HT-29 (cell line): Measurements from ENCODE around the gene BTBD2. TPM values are rescaled to one million over a fixed set of nuclear protein-coding genes. Genes with fewer than 3 reads are reported as not detected.

ENCODE experiments used
- DNase-seq: peaks from one replicate; pipeline ENCODE4 v3.0.0-alpha.2; 2015; ENCODE audit warnings: low spot score
- total RNA-seq: library from RNA; depleted of rRNA; stranded (reverse); fragments of >200 nt; shearing (Covaris generic); gene quantifications from 2 replicates; pipeline ENCODE4 v1.2.3, GENCODE V29; 2014

The BTBD2 gene
- total RNA-seq, 1 experiment from 2014 or later: 56.4 TPM

DNA sequence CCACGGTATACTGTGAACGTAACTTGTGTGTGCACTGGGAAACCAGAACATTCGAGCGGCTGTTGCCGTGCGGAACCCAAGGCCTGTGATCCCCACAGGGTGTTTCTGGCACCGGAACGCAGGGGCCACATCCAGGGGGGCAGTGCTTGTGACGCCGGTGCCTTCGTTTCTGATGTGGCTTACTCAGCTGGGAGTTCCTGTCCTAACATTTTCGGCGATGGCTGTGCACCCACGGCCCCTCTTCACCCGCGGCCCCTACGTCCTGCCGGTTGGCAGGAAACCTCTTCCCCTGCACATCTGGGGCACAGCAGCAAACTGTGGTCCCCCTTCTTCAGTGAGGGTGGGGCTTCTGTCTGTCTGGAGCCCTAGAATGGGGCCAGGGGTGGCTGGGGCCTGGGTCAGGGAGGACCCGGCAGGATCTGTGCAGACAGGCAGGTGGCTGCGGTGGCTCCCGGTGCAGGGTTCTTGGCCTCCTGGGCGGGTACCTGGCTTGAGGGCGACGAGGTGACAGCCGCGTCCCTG is 48.4 kb downstream of the BTBD2 start:
- no peak for DNase-seq

DNA sequence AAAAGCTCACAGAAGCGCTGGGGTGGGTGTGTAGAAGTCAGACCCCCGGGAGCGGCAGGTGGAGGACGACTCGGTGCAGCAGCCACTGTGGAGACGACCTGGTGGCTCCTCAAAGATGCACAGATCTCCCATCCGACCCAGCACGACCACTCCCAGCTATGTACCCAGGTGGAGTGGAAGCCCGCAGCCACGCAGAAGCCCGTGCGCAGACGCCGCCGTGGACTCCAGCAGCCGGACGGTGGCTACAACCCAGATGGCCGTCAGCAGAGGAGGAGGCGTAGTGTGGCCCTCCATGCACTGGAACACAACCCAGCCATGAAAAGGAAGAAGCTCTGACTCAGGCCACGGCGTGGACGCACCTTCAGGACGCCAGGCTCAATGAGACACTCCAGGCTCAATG is 52.8 kb downstream of the BTBD2 start:
- no peak for DNase-seq

DNA sequence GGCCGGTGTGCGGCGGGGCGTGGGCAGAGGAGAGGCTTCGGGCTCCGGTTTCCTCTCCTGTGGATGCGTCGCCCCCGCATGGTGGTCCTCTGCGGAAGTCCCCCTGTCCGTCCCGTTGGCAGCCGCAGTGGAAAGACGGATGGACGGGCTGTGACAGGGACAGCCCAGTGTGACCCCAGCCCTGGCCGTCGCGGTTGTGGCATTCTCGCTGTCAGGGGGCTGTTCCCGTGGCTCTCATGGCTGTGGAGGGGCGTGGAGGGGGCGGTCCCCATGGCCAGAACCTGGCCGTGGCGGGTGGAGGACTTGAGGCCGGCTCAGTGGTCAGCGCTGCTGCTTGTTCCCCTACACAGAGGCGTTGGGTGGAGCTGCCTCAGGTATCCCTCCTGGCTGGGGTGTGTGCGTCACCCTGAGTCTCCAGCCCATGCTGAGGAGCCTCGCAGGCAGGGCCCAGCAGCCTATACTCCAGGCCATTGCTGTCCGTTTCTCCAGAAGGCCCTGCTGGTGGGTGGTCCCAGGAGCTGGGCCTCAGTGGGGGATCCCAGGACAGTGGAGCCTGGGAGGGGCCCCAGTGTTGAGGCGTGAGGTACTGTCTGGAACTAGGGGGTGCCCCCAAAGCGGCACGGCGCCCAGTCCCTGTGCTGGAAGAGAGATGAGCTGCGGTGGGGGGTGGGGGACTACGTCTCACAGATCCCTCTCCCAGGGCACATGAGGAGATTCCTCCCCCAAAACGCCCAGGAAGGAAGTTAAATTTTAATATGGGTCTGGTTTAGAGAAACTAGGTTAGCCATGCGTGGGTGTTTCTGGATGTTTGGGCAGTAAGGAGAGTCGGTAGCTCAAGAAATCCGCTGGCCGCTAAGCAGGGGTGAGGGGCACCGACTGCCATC is 54.3 kb downstream of the BTBD2 start:
- no peak for DNase-seq

DNA sequence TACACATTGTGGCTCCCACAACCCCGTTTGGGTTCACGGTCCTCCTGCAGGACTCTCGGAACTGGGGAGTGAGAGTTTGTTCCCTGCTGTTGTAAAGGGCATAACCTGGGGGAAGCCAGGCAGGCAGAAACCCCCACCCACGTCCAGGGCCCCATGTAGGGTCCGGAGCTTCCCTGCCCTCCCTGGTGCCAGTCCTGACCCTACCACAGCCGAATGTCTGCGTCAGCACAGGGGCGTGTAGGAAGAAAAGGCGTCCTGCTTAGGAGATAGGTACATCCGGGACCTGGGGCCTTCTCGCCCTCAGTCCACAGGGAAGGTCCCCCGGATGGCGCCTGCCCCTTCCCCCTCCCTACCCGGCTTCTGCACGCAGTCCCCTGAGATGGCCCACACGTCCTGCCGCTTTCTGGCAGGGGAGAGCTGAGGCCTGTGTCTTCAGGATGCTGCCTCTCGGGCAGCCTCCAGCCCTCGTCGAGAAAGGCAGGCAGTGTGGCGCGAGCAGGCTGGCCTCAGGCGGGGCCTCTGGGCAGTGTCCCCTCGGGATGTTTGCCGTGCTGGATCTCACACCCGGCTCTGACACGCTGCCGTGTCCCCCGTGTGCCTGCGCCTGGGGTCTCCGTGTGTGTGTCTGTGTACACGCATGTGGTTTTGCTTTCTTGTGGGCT is 55.5 kb downstream of the BTBD2 start:
- DNase-seq: no peak

DNA sequence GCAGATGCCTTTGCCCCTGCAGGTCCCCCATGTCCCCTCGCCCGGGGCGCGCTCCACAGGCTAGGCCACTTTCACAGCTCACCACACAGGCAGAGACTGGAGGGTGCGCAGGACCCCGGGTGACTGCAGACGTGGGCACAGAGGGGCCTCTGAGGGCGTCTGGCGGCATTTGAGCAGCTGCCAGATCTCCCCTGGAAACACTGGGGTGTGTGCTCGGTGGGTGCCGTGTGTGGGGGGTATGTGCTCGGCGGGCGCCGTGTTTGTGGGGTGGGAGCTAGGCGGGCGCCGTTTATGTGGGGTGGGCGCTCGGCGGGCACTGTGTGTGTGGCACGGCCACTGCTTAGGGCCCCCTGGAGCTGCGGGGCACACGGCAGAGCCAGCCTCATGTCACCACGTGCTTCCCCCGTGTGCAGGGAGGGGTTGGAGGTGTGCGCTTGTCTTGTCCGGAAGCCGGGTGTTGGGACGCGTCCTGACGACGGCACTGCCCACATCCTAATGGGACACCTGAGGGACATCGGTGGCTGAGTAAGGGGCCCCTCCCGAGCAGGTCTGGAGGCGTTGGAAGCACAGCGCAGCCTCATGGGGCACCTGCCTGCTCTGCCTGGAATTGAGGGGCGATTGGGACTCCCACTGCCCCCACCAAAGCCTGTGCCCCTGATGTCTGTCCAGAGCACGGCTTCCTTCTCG is 57.8 kb downstream of the BTBD2 start:
- no peak for DNase-seq

DNA sequence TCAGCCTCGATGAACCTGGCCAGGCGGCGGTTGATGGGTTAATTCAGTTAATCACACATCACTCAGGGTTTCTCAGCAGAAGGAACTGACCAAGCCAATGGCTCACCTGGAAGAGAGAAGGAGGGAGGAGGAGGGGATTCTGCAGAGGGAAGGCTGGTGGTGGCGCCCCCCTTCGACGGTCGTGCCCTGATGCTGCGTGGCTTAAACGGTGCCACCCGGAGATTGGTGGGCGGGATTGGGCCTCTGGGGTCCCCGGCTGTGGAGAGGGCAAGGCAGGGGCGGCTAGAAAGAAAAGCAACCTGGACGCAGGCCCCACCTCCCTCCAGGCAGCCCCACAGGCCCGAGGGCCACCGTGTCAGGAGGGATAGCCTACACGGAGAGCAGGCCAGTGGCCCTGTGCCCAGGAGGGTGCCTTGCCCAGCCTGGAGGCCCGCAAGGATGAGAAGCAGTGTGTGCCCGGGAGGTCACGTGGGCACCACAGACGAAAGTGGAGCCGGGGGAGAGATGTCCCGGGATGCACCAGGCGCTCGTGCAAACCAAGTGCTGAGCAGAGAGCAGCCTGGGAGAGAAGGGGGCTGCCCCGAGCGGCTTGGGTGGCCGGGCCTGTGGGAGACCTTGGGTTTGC is 58.5 kb downstream of the BTBD2 start:
- DNase-seq: no peak

DNA sequence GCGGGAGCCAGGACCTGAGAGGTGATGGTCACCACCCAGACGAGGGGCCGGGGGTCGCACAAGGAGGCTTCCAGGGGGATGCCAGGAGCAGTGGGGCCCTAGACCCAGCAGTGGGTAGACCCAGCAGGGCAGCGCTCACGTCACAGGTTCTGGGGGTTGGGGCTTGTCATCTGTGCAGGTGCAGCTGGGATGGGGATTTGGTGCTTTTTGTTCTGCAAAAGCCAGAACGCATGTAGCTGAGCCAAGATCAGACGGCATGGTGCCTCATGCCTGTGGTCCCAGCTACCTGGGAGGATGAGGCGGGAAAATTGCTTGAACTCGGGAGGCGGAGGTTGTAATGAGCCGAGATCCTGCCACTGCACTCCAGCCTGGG is 59.4 kb downstream of the BTBD2 start:
- no peak for DNase-seq

DNA sequence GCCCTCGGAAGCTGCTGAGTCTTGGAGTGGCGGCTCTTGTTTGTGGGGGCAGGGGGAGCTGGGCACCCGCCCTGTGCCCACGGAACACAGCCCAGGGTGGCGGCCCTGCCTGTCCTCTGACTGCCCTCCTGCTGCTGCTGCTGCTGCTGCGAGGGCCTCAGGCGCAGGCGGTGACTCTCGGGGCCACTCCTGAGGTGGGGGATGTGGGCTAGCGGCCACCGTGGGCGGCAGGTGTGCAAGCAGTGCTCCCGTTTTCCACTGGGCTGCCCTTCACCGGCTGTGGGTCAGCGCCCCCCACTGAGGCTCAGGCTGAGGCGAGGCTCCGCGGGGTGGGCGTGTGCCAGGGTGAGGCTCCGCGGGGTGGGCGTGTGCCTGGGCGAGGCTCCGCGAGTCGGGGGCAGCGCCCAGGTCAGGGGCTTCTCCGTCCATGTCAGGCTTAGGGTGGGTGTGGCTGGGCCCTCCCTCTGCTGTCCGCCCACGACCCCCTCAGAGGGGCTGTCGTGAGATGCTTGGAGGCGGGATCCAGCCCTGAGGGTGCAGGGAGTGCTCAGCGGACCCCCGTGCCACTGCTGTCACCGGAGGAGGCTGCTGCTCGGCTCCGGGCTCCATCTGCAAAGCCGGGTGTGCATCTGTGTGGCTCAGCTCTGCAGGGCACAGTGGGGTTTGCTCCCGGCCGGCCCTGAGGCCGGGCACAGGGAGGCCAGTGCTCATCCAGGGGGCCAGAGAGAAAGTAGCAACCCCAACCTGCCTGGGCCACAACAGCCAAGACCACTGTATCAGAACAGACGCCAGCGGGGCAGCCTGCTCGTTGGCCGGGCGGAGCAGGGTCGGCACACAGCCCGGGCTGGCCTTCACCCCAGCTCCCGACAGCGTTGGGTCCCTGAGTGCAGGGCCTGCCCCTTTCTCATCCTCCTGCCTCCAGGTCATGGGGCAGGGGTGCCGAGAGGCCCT is 60.1 kb downstream of the BTBD2 start:
- DNase-seq: no peak

DNA sequence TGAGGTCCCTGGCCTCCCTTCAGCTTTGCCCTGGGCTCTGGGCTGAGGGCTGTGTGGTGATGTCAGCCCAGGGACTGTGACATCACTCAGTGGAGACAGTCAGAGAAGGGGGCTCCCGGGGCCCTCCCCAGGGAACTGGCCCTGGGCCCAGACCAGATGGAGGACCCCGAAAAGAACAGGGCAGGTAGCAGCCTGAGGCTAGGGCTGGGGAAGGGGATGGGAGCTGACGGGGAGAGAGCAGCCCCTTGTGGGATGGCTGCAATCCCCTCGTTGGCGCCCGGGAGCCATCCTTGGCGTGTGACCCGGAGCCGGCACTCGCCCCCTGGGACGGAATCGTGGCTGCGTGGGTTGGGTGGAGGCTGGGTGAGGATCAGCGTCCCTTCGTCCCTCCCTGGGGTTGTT is 61.0 kb downstream of the BTBD2 start:
- no peak for DNase-seq

DNA sequence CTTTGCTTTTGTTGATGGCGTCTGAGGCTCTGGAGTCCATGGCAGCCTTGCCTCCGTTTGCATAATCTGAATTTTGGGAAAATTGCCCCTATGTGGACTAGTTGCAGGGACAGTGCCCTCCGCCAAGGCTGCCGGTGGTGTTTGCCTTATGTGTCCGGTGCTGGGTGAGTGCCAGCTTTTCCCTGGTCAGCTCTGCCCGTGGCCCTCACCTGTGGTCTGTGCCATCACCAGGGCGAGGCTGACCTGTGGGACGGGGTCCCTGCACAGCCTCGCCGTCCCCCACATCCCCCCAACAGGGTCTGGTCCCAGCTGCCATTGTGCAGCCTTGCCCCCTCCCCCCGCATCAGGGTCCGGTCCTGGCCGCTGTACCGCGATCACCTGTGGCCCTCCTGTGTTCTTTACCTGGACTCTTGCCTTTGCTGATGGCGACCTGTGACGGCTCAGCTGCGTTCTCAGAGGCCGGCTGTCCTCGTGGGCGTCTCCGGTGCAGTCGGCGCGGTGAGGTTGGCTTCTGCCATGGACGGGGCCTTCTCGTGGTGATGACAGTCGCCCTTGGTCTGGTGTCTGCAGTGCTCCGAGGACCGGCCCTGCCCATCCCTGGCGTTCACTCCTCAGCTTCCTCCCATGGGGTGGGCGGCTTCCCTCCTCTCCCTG is 61.9 kb downstream of the BTBD2 start:
- no peak for DNase-seq

DNA sequence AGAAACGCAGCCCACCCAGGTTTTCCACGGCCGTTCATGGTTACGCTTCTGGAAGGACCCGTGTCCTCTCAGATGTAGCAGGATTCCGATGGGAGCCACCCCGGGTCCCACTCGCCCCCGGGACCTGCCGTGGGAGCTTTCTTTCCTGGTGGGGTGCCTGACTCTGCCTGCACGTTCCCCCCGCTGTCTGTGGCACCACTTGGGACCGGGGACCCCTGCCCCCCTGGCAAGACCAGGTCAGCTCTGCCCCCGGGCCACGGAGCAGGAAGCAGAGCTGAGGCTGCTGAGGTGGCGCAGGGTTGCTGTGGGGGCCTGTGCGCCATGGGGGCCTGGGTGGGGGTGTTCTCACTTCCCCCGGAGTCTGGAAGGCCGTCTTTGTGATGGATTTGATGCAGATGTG is 62.5 kb downstream of the BTBD2 start:
- DNase-seq: no peak

DNA sequence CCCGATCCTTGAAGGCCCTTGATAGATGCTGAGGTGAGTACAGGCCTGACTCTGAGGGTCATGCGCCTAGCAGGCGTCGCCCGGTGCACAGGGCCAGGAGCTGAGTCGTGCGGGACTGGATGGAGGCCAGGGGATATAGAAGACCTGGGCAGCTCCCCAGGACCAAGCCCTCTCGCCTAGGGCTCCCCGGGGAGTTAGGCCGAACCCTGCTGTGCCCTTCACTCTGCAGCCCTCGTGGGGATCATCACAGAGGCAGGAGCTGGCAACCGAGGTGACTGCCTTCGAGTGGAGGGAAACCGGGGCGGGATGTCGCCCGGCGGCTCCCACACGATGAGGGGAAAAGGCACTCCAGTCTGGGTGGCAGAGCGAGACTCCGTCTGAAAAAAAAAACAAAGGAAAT is 62.9 kb downstream of the BTBD2 start:
- no peak for DNase-seq

DNA sequence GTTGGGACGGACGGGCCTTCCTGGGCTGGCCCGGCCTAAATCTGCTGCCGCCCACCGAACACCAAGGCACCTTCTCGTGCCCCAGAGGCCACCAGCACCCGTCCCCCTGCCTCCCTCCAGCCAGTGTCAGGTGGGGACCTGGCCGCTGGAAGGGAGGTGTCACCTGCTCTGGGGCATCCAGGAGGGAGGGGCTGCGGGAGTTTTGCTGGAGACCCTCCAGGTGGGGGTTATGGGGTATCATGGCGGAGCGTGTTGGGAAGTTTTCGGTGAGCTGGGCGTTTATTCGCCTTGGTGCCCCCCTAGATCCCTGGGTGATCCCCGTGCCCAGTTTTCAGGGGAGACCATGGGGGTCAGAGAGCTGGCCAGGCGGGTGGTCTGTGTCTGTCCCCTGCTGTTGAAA is 64.9 kb downstream of the BTBD2 start:
- no peak for DNase-seq

DNA sequence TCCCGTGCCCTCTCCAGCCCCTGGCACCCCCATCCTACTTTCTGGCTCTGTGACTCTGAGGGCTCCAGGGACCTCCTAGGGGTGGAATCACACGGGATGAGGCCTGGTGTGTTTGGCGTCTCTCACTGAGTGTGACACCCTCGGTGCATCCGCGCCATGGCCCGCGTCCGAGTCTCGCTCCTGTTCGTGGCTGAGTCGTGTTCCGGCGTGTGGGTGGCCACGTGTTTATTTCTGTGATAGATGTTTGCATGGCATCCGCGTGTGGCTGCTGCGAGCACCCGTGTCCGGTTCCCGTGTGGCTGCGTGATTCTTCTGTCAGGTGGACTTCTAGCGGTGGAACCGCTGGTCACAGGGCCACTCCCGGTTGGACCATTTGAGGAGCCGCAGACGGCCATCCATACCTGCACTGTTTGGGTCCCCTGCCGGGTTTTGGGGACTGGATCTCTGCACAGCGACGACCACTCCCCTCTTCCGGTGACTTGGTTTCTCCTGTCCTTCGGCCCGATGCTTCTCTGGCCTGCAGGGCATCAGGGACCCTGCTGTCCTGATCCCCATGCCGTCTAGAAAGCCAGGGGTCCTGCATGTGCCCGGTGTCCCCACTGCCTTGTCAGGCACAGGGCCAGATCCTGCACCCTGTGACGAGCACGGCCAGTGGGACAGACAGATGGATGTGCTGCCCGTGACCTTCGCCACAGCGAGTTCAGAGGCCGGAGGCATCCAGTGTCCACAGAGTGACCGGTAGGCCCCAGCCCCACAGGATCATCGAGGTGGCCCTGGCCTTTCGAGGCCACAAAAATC is 66.0 kb downstream of the BTBD2 start:
- no peak for DNase-seq

DNA sequence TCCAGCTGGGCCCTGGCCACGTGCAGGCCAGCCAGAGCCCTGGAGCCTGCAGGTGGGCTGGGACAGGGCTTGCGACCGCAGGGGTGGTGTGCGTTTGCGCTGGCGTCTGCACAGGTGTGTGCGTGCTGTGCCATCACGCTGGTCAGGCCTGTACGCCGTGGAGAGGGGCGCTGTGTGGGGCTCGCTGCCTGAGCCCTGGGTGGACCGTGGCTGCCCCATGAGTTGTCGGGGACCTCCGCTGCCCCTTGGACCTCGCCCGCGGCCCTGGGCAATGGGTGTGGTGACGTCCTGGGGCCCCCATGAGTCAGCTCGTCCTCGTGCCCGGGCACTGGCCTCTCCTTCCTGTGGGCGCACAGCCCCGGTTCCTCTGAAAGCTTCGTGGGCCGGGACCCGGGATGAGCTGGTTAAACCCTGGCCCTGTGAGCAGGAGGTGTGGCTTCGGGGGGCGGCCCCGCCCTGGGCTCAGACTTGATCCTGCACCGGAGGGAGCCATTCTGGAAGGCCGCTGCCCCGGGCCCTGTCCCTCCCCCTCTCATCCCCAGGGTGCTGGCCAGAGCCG is 67.8 kb downstream of the BTBD2 start:
- DNase-seq: no peak

DNA sequence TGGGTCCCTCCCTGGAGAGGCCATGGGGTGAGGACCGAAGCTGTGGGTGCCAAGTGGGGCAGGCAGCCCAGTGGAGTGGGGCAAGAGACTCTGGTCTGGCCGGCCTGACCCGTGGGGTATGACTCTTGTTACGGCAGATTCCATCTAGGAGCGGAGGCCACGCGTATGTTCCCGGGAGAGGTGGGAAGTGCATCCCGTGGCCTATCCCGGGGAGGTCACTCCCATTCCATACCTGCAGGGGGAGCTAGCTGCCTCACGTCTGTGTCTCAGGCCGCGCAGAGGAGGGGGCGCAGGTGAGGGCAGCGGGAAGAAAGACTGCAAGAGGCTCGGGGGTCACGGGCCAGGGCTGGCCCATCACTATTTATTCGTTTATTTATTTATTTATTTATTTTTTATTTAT is 69.6 kb downstream of the BTBD2 start:
- DNase-seq: no peak

DNA sequence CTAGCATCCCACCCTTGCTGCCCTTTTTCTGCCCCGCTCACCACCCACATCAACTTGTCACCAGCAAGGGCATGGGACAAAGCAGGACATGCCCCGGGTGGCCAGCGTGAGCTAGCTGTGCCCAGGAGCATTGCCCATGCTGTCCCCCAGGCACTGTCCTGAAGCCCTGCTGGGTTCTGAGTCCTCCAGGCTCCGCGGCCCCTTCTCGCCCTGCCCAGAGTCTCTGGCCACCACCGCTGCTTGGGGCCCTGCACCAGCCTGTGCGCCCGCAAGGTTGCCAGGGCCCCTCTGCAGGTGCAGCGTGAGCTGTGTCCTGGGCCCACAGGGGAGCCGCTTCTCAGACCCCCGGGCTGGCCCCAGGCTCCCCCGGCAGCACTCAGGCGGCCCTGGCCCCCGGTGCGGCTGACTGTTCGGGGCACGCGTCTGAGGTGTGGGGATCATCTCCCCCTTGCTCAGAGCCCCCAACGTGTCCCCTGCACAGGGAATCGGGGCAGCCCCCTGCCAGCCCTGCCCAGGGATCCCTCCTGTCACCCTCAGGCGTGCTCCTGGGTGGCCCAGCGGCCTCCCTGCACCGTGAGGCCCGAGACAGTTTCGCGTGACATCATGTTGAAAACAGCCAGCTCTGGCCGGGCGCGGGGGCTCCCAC is 70.5 kb downstream of the BTBD2 start:
- DNase-seq: no peak

DNA sequence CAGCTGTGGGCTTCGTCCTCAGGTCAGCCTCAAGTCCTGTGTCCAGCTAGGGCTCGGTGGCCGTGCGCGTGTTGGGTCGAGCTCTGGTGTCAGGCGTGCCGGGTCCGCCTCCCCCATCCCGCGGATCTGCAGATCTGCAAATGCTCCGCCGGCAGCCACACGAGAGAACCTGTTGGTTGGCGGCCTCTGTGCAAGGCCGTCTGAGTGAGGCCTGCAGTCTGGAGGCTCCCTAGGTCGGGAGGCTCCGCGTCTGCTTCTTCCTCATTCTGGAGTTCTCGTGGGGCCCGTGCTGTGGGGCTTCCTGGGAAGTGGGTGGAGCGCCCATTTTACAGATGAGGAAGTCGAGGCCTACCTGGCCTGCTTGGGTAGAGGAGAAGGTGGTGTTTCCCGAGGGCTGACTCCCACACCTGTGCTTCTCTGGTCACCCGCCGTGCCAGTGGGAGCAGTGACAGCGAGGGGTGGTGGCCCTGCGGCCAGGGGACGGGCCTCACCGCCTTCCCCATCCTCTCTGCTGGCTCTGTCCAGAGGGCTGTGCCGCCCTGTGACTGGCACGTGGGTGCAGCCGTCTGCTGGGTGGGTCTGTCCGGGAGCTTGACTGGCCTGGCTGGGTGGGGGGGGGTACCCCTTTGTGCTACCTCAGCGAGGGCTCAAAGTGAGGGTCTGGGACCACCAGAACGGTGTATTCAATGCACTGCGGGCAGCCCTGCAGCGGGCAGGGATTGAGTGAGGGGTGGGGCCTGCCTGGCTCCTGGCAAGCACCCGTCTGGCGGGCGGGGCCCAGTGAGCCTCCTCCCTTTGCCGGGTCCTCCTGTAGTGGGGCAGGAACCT is 71.2 kb downstream of the BTBD2 start:
- DNase-seq: no peak
